GM06990 (cell line): ENCODE results near the gene C10orf105.

Experiments used
- DNase-seq: peaks from one replicate; pipeline ENCODE4 v3.0.0-alpha.2; 2011; ENCODE audit not compliant: insufficient read length; ENCODE audit errors: extremely low read depth
- H3K27me3 ChIP-seq: replicated peaks from 2 replicates; pipeline ENCODE4 v1.6.0; 2011; ENCODE audit warnings: low read length; ENCODE audit not compliant: control insufficient read depth, insufficient read depth
- H3K36me3 ChIP-seq: 2 replicates; pipeline ENCODE4 v1.5.1; 2011; ENCODE audit warnings: low read length; ENCODE audit not compliant: control insufficient read depth, insufficient read depth
- H3K4me3 ChIP-seq: replicated peaks from 2 replicates; pipeline ENCODE4 v1.5.1; 2011; ENCODE audit warnings: low read depth, mild to moderate bottlenecking, control low read depth, low read length
- TF ChIP-seq, protein P1 (sequence below): IDR thresholded peaks from 2 replicates; pipeline ENCODE4 v1.5.1; 2011; ENCODE audit warnings: low read length, control low read depth, mild to moderate bottlenecking, inconsistent platforms; ENCODE audit not compliant: insufficient read depth, poor library complexity, severe bottlenecking

C10orf105 gene

GRCh38 chr10:71706216-71707121 is 13.1 kb downstream of the C10orf105 start:
- Histone ChIP-seq H3K4me3 (no peak overlapping the region), H3K36me3 (no peaks in the 10 kb centered on the region), H3K27me3 (no peaks in the 10 kb centered on the region)
- DNase-seq = no peak
- TF ChIP-seq, protein P1, sequence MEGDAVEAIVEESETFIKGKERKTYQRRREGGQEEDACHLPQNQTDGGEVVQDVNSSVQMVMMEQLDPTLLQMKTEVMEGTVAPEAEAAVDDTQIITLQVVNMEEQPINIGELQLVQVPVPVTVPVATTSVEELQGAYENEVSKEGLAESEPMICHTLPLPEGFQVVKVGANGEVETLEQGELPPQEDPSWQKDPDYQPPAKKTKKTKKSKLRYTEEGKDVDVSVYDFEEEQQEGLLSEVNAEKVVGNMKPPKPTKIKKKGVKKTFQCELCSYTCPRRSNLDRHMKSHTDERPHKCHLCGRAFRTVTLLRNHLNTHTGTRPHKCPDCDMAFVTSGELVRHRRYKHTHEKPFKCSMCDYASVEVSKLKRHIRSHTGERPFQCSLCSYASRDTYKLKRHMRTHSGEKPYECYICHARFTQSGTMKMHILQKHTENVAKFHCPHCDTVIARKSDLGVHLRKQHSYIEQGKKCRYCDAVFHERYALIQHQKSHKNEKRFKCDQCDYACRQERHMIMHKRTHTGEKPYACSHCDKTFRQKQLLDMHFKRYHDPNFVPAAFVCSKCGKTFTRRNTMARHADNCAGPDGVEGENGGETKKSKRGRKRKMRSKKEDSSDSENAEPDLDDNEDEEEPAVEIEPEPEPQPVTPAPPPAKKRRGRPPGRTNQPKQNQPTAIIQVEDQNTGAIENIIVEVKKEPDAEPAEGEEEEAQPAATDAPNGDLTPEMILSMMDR = no peak

- DNase-seq = no peak
- TF ChIP-seq, protein P1 = no peak
- no peak overlapping the region for H3K4me3 ChIP-seq
- no peaks in the 10 kb centered on the region for H3K36me3 ChIP-seq
- no peaks in the 10 kb centered on the region for H3K27me3 ChIP-seq
Measured at GRCh38 chr10:71705582-71705981, 14.0 kb downstream of the C10orf105 start.

DNA sequence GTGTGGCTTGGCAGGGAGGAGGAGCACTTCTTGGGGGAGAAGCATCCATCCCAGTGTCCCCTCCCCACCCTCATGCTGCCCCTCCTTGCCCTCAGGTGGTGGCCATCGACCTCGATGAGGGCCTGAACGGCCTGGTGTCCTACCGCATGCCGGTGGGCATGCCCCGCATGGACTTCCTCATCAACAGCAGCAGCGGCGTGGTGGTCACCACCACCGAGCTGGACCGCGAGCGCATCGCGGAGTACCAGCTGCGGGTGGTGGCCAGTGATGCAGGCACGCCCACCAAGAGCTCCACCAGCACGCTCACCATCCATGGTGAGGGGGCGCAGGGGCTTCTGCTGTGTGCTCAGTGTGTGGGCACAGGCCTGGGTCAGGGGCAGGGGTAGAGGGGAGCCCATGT is 14.8 kb downstream of the C10orf105 start:
- Histone ChIP-seq H3K36me3 (no peaks in the 10 kb centered on the region), H3K4me3 (no peak overlapping the region), H3K27me3 (no peaks in the 10 kb centered on the region)
- DNase-seq = no peak
- TF ChIP-seq, protein P1 = no peak

GRCh38 chr10:71703577-71703976 is 16.0 kb downstream of the C10orf105 start:
- no peak overlapping the region for H3K4me3 ChIP-seq
- no peak for DNase-seq
- TF ChIP-seq, protein P1 = no peak
- no peaks in the 10 kb centered on the region for H3K27me3 ChIP-seq
- no peaks in the 10 kb centered on the region for H3K36me3 ChIP-seq

GRCh38 chr10:71701496-71702132 is 18.0 kb downstream of the C10orf105 start:
- H3K27me3 ChIP-seq = no peaks in the 10 kb centered on the region

More at GRCh38 chr10:71701496-71702132, 18.0 kb downstream of the C10orf105 start:
- Histone ChIP-seq H3K4me3 (no peak overlapping the region), H3K36me3 (no peaks in the 10 kb centered on the region)
- TF ChIP-seq, protein P1 = no peak
- no peak for DNase-seq
